NAMALWA (cell line): ENCODE measurements around the gene FSTL4.

Source experiments
- DNase-seq: peaks from one replicate; pipeline ENCODE4 v3.0.0-alpha.2; 2015; ENCODE audit warnings: low spot score

FSTL4 gene

DNA sequence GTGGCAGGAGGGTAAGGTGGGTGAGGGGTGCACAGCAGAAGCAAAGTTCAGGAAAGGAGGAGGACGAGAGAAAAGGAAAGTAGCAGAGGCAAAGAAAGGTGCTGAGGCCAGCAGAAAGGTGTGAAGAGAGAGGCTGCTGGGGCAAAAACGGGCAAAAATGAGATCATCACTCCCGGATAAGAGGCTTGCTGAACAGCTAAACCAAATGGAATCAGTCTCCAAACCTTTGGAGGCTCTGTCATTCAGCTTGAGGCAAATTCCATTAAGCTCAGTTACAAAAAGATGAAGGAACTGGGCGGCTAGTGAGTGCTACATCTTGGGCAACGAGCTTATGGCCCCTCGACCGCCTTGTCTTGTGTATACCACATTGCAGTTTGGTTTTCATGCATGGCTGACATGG is 136.4 kb downstream of the FSTL4 start:
- no peak for DNase-seq

DNA sequence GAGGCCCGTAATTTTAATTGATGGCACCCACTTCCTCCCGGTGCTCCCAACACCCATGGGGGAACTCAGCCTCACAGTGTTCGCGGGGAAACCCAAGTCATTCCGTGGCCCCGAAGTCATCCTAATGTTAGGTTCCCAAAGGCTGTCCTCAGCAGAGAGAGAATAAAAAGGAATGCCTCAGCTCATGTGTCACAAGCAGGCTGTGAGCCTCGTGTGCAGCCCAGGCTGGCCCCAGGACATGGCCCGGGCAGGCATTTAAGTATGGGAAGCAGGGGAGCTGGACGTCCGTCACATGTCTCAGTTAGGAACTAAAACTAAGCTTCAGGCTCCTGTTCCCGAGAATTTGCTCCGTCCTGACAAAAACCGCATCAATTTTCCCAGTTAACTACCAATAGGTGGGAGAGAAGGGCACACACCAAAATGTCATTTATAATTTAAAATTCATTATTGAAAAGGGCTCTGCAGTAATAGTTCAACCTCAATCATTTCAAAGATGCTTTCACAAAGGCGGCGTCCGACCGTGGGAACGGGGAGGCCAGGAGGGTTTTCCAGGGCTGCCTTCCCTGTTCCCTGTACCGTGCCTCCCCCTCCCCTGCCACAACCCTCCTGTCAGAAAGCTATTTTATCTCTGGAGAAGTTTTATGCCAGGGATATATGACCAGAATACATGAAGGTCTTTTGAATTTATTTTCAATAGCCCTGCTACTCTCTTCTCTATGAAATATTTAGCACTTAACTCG is 137.3 kb downstream of the FSTL4 start:
- no peak for DNase-seq

DNA sequence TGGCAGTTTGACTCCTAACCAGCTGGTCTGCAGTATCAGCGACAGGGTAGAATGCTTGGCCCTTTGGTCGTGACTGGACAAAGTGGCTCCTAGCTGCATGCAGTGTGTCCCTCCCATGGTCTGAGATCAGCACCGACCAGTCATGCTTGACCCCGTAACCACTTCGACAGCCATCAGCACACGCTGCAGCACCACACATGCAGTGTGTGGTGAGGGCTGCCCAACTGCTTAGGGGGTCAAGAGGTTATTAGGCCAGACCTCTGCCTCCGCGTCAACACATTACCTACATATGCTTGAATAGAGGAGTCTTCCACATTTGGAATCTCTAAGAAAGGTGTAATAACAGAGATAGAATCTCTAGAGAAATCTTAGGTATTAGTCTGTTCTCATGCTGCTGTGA is 139.1 kb downstream of the FSTL4 start:
- DNase-seq, result no peak

DNA sequence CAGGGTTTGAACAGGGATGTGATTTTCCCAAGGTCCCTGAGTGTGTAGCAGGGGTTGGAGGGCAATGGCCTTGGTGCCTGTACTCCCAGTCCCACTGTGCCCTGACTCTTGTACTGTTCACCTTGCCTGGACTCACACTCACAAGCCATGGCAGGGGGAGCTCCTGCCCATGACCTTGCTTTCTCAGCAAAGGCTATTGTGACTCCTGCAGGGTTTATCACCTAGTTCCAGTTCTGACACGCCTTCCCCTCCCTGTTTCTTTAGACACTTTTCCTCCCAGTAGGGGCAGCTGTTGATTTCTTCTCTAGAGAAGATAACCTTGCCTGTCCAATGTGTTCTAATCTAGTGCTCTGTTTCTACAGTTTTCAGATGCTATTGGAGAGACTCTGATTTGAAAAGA is 139.5 kb downstream of the FSTL4 start:
- DNase-seq, result no peak

DNA sequence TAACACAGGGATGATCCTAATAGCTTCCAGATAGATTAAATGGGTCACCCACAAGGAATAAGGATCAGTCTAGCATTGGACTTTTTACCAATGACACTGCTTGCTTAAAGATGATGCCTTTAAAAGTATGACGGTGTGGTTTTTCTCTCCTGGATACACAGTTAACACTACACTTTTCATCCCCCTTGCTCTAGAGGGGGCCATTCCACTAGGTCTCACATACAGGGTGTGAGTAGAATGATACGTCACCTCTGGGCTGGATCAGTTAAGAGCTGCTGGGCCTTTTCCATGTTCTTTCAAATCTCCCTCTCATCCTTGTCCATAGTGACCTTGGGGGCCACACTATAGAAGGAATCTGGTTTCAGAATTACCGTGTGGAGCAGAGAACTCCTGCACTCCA is 140.6 kb downstream of the FSTL4 start:
- DNase-seq, result no peak

DNA sequence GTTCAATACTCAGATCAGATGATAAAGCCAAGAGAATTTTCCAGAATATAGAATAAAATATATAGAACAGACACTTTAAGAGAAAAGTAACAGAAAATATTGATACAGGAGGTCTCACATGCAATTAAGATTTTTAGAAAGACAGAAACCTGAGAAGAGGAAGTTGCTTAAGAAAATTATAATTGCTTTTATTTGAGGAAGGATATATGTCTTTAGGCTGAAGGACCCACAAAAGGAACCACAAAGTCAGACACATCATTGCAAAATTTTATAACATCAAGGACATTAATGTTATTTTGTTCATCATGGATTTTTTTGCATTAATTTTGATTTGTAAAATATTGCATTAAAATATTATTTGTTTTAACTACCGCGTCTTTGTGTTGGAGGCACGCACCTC is 141.5 kb downstream of the FSTL4 start:
- no peak for DNase-seq

DNA sequence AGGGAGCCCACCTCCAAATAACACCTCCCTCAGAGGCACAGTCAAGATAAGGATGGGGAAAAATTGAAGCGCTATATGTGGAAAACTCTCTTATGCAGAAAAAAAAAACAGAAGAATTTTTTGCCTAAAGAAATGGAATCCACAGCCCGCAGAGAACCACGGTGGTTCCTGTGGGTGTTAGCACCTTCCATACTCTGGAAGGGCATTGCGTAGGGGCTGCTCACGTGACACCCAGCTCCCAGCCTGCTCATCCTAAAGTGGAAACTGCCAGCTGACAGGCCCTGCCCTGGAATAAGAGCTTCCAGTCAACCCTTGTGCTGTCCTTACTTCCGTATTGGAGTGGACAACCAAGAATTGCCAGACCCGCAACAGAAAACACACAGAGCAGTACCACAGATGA is 142.5 kb downstream of the FSTL4 start:
- DNase-seq, result no peak

DNA sequence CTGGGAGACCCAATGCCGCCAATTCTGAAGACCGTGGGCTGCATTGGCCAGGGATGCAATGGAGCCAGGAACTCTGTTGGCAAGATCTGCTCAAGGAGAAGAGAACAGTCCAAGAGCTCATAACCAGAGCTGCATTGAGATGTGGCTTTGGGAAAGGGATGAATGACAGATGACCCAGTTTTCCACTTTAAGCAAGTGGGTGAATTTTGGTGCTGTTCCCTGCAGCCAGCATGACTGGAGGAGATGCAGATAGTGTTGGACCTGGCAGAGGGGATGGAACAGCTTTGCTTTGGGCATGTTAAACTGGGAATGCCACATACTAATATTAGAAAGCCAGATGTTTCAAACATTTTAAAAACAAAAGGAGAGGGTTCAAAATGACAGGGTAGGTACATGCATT is 143.1 kb downstream of the FSTL4 start:
- no peak for DNase-seq

DNA sequence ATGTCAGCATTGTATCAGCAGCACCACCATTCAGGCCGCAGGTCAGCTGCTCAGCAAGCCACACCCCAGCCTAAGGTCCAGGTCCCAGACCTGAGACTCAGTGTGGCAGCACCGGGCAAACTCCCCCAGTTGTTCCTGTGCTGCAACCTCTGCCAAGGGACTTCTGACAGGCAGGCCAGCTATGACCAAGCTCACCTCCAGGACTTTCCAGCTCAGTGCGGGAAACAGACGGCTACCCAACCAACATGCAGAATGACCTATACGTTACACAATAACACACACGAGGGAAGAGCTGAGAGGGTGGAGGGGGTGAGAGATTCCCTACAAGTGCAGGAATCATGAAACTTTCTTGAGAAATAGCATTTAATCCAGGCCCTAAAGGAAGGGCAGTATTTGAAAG is 143.7 kb downstream of the FSTL4 start:
- DNase-seq, result no peak

DNA sequence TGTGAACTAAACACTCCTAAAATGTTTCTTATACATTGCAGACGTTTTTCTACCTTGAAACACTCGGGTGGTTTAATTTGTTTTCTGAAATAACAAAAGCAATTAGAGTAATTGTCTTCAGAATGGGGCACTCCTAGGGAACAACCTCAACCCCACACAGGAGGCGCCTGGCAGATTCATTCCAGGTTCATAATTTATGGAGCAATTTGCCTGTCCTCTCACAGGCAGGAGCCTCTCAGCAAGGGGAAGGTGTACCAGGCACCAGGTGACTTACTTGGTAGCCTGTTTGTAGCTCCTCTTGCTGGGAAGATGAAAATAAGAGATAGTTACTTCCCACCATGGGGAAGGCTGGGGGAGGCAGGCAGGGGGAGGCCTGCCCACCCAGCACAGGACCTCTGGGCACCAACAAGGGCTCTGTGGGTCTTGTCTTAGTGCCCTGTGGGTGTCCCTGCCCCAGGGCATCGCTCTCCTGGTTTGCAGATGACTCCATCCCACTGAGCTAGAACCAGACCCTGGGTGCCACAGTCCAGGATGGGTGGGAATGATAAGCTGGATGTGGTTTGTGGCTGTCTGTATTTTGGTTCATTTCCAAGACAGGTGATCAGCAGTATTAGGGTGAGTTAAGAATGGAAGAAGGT is 144.4 kb downstream of the FSTL4 start:
- DNase-seq, result no peak

DNA sequence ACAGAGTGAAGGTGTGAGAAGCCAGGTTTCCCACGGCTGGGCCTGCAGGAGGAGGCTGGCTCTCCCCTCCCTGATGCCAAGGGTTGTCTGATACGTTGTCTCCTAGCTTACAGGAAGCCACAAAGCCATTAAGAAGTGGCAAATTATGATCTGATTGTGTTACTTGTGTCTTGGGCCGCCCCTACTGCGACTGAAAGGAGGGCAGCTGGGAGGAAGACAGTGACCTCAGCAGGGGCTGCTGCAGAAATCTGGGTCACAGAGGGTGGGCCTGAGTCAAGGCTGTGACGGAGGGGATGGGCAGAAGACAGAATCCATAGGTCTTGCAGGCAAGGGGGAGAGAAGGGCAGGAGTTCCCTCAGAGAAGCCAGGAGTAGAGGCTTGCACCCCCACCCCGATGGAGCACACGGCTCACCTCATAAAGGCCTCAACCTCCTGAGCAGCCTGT is 145.0 kb downstream of the FSTL4 start:
- DNase-seq, result no peak

DNA sequence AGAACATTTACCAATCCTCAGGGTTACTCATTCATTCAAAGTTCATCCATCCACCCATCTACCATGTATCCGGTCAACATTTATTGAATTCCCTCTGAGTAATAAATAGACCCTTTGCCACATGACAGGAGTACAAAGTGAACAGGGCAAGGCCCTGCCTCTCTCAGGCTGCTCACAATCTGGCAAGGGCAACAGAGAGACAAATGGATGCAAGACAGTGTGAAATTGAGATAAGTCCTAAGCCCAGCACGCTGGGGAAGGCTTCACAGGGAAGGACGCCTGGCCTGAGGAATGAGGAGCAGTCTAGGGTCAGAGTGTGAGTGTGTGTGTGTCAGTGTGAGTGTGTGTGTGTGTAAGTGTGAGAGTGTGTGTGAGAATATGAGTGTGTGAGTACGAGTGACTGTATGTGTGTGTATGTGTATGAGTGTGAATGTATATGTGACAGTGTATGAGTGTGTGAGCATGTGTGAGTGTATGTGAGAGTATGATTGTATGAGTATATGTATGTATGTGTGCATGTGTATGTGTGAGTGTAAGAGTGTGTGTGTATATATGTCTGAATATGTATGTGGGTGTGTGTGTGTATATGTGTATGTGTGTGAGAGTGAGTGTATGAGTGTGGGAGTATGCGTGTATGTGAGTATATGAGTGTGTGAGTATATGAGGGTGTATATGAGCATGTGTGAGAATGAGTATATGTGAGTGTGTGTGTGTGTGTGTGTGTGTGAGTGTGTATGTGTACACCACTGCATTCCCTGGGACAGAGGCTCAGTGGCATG is 145.6 kb downstream of the FSTL4 start:
- no peak for DNase-seq

DNA sequence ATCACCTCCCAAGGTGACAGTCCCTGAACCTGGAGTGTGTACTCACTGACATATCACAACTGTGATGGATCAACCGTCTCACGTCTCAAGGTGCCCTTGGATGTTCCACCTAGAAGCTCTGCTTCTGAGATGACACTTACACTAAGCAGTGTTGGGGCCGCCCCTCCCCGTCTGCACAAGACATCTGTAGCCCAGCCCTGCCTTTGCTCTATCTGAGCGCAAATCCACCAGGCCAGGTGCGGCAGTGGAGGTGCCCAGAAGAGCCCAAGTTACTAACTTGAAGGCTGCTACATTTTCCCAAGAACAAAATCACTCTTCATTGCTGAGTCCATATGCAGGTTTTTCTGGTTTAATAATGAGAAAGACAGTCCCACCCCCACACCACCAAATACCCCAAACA is 148.3 kb downstream of the FSTL4 start:
- no peak for DNase-seq

DNA sequence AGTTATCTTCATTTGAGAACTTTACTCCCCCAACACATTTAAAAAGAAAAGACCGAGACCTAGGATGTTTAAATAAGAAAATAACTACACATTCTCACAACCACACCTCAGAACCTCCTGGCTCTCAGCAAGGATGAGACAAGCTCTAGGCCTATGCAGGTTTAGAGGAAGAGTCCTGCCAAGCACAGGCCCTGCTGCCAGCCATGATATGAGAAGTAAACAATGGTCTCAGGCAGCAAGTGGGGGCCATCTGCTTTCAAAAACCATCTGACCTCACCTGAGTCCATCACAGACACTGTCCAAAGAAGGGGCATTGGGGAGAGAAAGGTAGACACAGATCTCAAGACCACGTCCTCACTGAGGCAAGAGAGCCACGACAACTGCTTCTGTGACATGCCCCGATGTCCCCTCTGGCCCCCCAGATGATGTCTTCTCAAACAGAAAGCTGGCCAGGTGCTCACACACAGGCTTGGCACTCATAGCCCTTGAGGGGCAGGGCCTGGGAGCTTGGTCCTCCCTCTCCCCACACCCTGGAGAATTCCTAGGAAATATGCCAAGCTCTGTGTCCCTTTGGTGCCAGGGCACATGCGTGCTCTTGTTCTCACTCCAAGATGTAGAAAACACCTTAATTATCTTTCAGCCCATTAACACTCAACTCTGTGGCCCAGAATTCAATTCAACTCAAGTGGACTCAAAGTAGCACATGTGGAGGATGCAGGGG is 150.4 kb downstream of the FSTL4 start:
- DNase-seq, result no peak

DNA sequence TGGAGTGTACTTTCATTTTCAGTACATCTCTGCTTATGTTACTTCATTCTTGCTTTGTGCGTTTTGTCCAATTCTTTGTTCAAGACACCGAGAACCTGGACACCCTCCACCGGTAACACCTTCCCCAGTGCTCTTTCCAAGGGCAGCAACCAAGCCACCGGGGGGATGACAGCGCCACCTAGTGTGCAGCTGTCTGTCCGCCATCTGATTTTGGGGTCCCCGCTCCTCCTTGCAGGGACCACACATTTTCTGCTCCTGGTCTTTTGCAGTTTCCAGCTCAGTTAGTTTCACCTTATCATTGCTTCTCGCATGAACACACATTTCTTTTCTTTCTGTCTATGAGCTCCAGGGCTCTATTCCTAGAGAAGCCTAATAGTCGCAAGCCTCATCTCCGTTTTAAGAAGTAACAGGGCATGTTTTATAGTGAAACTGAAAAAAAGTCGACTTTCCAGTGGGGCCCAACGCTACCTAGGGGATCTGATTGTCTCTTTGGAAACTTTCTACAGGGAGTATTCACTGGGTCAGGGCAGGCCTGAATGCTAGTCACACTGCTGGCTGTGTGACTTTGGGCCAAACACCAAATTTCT is 152.1 kb downstream of the FSTL4 start:
- peak; percentile 62 for DNase-seq

DNA sequence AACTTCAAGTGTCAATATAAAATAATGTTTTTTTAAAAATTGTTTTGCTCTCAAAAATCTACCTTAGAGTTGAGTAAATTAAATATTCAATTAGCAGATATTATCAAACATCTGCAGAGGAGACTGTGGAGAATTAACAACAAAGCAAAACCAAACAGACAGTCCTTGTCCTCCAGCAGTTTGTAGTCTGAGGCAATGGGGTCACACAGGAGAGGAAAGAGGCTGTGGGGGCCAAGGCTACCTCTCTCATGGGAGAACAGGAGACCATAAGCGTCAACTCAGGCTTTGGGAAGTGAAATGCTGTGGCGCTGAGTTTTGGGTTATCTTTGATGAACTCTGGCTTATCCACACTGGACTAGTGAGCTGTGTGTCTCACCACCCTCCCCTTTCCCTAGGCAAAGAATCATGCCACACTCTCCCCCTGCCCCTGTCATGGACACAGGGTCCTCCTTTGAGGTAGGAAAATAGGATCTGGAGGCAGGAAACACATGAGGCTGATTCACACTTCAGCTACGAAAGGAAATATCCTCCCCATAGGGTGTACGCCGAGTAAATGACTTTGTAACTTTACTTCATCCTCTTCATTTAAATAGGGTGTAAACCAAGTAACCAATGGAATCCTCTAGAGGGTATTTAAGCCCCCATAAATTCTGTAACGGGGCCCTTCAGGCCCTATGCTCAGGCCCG is 152.7 kb downstream of the FSTL4 start:
- no peak for DNase-seq

DNA sequence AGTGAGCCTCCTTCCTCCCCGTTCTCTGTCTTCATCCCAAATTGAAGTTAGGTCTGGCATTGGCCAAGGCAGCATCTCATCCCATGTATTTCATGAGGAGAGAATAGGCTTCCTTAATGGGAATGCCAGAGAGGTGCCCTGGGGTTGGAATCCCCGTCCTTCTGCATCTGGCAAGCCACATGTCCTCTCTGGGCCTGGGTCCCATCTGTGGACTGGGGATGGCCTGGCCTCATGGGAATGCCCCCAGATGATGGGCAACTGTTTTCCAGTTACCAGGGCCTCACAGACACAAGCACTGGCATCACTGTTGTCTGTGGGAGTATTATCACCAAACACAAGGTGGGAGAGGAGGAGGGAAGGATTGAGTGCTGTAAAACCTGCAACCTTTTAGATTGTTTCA is 153.9 kb downstream of the FSTL4 start:
- DNase-seq, result no peak

DNA sequence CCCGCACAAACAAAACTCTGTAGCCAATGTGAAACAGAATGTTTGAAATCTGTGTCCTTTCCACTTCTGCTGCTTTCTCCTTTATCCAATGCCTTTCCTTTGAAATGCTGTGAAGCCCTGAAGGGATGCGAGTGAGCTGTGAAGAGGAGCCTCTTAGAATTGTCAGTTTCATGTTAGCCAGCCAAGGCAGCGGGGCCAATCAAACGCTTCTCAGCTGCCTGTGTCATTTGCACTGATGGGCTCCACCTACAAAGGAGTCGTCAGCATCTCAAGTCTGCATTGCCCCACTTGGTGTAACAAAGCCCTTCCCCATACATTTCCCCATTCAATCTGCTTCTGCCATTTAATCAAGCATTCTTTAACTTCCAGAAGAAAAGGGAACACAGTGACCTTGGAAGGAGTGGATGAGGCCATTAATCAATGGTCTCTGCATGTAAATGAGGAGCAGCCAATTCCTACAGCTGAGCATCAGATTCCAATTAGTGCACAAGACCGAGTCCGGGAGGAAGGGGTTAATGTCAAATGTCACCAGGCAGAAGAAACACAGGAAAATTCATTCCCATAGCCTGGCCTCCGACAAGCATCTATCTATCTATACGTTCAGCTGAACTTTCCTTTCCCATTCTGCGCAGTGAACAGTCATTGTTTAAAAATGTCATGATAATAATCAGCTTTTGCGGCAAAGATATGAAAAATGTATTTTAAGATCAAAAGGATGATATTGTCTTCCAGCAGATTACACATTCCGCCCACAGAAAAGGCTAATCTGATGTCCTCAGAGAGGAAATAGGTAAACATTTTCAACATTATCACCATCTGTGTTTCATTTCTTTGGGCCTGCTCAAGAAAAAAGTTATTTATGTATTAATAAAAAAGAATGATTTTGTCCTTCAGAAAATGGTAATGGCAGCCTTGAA is 154.6 kb downstream of the FSTL4 start:
- no peak for DNase-seq

DNA sequence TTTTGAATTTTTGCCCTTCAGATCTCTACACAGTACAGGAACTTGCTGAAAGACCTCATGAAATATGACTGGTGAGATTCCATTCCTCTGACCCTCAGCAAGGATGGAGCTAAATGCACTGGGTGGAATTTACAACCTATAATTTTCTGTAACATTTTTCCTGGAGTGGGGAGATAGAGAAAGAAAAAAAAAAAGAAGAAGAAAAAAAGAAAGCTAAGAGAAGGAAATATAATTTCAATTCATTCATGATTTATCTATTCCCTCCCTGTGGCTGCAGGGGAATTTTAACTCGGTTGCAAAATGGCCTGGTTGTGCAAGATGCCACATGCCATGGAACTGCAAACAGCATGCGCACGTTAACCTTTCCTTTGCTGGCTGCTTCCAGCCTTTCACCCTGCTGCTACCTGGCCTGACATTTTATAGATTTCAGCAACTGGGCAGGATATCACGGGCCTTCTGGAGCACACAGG is 155.4 kb downstream of the FSTL4 start:
- DNase-seq, result no peak

DNA sequence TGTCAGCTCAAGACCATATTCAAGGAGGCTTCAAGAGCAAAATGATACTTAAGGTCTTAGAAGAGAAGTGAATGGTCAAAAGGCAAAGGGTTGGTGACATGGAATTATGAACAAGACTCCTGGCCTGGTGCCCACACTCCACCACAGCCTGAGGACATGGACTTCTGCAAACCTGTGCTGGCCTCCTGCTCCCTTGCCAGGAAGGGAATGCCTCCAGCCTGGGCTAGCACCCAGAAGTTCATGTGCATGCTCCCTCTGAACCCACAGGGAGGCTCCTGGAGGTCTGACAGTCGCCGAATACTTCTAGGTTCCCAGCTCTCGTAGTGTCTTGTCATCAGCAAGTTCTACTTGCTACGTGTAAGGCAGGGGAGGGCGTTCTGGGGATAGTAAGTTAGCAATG is 156.7 kb downstream of the FSTL4 start:
- no peak for DNase-seq
